SK-MEL-5 (cell line): ENCODE data around the gene VPREB3. TPM values are rescaled to one million over a fixed set of nuclear protein-coding genes. Genes with fewer than 3 reads are reported as not detected.
A peak's percentile ranks its signal among the peaks of the same experiment; 100 is the strongest.

Source experiments
- DNase-seq: peaks from one replicate; pipeline ENCODE4 v3.0.0-alpha.2; 2016; ENCODE audit warnings: low read depth, low spot score
- in situ Hi-C: cut with HindIII; loops from 2 replicates; pipeline ENCODE4 v1.10.0; 2016; ENCODE audit warnings: low sequenced_read_pairs, high pct_unique_total_duplicates, low pct_unique_long_range_greater_than_20kb
- total RNA-seq: library from RNA; depleted of rRNA; stranded (reverse); fragments of >200 nt; shearing (Covaris generic); gene quantifications from 2 replicates; pipeline ENCODE4 v1.2.3, GENCODE V29; 2014

The VPREB3 gene
- total RNA-seq, 1 experiment from 2014 or later = not detected

DNA sequence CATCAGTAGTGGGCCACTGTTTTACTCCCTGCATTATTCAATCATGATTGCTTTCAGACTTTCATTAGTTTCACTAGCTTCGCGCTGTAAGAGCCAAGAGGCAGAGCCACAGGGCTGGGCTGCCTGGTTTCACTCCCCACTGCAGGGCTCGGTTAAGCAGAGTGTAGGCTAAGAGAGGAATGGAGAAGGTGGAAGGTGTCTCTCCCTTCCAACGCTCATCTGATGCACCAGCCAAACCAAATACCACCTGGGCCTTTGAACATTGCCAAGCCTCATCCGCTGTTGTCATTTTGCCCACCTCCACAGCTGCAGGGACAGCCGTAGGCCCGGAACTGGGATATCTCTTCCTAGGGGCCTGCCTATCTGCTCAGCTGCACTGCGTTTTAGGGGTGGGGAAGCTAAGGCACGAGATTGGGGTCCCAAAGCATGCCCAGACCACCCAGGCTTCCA, 32.1 kb upstream of the VPREB3 start:
- in situ Hi-C loops = no loop called here
- DNase-seq = no peak

DNA sequence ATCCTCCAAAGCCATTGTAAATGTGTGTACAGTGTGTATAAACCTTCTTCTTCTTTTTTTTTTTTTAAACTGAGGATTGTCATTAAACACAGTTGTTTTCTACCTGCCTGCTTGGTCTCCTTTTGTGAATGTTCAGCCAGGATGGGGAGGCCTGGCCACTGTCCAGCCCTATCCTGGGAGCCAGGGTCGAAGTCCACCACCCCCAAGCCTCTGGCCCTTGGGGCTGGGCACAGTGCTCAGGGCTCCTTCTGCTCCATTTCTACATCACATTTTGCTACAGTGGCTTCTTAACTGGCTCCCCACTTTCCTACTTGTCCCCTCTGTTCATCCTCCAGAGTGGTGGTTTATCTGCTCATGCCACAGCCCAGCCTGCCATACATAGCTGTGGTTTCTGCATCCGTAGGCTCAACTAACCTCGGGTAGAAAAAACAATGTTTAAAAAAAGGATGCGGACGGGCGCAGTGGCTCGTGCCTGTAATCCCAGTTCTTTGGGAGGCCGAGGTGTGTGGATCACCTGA, 30.0 kb upstream of the VPREB3 start:
- no peak for DNase-seq
- in situ Hi-C loops = no loop called here

DNA sequence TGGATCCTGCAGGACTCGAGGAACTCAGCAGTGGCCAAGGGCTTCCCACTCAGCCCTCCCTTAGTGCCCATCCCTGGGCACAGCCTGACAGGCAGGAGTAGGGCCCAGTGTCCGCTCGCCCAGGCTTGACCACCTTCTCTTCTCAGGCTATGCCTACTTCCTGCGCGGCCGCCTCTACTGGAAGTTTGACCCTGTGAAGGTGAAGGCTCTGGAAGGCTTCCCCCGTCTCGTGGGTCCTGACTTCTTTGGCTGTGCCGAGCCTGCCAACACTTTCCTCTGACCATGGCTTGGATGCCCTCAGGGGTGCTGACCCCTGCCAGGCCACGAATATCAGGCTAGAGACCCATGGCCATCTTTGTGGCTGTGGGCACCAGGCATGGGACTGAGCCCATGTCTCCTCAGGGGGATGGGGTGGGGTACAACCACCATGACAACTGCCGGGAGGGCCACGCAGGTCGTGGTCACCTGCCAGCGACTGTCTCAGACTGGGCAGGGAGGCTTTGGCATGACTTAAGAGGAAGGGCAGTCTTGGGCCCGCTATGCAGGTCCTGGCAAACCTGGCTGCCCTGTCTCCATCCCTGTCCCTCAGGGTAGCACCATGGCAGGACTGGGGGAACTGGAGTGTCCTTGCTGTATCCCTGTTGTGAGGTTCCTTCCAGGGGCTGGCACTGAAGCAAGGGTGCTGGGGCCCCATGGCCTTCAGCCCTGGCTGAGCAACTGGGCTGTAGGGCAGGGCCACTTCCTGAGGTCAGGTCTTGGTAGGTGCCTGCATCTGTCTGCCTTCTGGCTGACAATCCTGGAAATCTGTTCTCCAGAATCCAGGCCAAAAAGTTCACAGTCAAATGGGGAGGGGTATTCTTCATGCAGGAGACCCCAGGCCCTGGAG, 29.3 kb upstream of the VPREB3 start:
- DNase-seq = no peak
- in situ Hi-C loops = no loop called here

GRCh38 chr22:23782703-23783102, 28.5 kb upstream of the VPREB3 start:
- DNase-seq = no peak
- in situ Hi-C loops = no loop called here

DNA sequence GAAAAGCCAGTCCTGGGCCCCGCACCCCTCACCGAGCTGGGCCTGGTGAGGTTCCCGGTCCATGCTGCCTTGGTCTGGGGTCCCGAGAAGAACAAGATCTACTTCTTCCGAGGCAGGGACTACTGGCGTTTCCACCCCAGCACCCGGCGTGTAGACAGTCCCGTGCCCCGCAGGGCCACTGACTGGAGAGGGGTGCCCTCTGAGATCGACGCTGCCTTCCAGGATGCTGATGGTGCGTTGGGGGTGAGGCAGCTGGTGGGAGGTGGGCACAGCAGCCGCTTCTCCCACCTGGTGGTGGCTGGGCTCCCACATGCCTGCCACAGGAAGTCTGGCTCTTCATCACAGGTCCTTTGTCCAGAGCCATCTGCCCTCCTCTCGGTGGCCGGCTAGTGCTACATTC, 28.0 kb upstream of the VPREB3 start:
- no peak for DNase-seq
- in situ Hi-C loops = no loop called here

DNA sequence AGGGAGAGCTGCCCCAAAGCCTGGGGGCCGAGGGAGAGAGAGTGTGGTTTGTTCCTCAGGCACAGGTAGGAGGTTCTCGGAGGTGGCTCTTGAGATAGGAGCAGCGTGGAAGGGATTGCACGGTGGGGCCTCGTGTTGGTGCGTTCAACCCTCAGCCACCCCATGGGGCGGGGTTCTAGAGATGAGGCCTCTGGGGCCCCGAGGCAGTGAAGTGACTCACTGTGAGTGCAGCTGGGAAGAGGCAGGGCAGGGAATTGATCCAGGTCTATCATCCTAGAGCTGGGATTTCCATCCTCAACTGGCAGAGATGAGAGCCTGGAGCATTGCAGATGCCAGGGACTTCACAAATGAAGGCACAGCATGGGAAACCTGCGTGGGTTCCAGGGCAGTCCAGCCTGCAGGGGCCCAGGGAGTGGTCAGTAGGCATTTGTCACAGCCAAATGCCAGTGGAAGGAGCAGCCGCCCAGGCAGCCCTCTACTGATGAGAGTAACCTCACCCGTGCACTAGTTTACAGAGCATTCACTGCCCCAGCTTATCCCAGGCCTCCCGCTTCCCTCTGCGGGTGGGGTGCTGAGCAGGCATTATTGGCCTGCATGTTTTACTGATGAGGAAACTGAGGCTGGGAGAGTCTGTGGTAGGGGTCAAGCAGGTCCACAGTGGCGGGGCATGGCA, 27.4 kb upstream of the VPREB3 start:
- DNase-seq = no peak
- in situ Hi-C loops = no loop called here

DNA sequence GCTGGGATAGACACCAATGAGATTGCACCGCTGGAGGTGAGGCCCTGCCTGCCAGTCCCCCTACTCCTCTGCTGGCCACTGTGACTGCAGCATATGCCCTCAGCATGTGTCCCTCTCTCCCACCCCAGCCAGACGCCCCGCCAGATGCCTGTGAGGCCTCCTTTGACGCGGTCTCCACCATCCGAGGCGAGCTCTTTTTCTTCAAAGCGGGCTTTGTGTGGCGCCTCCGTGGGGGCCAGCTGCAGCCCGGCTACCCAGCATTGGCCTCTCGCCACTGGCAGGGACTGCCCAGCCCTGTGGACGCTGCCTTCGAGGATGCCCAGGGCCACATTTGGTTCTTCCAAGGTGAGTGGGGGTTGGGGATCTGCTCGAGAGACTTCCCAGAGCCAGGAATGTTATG, 26.8 kb upstream of the VPREB3 start:
- DNase-seq = no peak
- in situ Hi-C loops = no loop called here

DNA sequence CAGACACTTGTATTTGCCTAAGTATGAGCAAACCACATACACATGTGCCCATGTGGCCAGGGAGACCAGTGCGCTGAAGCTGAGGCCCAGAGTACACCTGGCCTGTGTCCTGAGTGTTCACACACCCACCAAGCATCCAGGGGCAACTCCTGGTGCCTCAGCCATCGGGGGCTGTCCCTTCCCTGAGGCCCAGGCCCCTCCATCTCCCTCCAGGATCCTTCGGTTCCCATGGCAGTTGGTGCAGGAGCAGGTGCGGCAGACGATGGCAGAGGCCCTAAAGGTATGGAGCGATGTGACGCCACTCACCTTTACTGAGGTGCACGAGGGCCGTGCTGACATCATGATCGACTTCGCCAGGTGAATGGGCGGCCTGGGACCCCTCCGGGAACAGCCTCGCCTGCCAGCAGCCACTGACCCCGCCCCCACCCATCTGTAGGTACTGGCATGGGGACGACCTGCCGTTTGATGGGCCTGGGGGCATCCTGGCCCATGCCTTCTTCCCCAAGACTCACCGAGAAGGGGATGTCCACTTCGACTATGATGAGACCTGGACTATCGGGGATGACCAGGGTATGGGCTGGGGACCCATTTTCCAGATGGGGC, 26.0 kb upstream of the VPREB3 start:
- no peak for DNase-seq
- in situ Hi-C loops = no loop called here

DNA sequence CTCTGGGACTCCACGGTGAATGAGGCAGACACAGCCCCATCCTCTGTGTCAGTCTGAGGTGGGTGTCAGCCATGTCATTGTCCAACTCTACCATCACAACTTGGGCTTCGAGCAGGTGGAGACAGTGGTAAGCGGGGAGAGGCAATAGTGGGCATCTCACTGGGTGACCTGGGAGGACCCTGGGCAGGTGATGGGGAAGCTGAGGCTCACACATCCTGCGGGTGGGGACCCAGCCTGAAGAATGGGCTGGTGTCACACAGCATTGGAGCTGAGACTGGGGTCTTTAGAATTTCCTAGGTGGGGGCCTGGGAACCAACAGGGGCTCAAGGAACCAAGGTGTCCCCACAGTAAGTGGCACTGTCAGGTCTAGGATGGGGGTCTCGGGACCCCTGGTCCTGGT, 25.5 kb upstream of the VPREB3 start:
- in situ Hi-C loops = no loop called here
- DNase-seq = no peak

- no peak for DNase-seq
Observed at GRCh38 chr22:23779083-23779482, 24.9 kb upstream of the VPREB3 start.

GRCh38 chr22:23778577-23778900, 24.3 kb upstream of the VPREB3 start:
- no peak for DNase-seq
- in situ Hi-C loops = no loop called here

More at GRCh38 chr22:23779083-23779482, 24.9 kb upstream of the VPREB3 start:
- in situ Hi-C loops = no loop called here

DNA sequence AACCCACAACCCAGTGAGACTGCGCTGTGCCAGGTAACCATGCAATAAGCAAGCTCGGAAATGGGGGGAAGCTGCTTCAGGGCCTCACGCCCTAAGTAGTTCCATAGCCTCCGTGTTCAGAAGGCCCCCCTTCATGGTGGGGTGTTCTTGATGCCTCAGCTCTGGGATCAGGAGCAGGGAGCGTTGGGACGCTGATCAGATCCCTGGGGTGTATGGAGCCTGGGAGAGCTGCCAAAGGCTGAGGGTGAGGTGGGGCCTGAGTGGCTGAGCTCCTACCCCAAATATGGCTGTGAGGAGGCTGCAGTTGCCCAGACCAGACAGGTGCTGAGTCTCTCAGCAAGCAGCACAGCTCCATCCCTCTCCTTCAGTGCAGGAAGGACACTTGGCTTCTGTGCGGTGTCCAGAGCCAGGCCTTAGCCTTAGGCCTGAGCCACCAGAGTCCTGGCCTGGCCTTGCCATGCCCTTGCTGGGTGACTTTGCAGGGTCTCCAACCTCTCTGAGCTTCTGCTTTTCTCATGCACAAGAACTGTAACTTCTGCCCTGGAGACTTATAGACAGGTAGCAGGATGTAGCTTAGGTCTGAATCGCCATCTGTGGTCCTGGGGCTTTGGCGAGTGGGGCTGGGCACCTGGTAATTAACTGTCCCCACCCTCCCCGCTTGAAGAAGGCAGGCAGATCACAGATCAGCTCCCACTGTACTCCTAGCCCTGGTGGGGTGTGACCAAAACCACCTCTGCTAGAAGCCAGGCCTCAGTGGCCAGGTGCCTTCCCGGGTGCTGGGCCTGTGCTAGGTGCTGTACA, 23.8 kb upstream of the VPREB3 start:
- in situ Hi-C loops = no loop called here
- DNase-seq = no peak

DNA sequence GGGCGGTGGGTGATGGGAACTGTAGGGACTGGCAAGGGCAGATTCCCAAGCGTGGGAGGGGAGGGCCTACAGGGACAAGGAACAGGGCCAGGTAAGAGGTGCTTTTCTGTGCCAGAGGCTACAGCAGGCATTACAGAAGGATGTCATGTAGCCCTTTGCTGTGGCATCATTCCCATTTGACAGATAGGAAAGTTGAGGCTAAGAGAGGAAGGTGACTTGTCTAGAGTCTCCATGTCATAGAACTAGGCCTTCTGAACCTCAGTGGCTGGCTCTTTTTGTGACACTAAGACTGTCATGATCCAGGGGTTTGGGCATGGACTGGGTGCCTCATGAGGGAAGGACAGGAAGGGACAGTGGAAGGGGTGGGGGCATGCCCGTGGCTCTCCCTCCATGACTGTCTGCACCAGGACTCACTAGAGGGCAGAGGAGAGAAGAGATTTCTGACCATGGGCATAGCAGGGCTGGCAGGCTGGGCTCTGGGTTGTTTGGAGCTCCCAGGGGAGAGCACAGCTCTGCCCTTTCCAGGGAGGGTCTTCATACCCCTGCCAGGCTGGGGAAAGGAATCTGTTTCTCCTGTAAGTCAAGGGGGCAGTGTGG, 21.7 kb upstream of the VPREB3 start:
- in situ Hi-C loops = no loop called here
- peak; percentile 40 for DNase-seq

DNA sequence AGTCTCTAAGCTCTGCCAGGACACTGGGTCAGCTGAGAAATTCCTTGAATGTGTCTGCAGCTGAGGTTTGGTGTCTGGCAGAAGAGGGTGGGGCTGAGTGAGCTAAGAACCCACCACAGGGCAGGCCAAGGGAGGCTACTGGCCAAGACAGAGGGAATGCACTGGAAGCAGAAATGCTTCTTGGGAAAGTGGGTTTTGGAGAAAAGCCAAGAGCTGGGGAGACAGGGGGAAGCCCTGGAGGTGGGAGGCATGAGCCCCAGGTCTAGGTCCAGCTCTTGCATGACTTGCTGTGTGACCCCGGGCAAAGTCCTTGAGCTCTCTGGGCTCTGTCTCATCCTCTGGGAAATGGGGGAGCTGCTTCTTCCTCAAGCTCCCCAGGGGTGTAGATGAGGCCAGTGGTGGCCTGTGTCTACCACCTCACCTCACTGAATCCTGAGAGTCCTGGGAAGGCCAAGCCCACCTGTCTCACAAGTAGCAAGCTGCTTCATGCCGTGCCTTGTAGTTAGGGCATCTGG, 20.8 kb upstream of the VPREB3 start:
- DNase-seq = no peak
- in situ Hi-C loops = no loop called here

DNA sequence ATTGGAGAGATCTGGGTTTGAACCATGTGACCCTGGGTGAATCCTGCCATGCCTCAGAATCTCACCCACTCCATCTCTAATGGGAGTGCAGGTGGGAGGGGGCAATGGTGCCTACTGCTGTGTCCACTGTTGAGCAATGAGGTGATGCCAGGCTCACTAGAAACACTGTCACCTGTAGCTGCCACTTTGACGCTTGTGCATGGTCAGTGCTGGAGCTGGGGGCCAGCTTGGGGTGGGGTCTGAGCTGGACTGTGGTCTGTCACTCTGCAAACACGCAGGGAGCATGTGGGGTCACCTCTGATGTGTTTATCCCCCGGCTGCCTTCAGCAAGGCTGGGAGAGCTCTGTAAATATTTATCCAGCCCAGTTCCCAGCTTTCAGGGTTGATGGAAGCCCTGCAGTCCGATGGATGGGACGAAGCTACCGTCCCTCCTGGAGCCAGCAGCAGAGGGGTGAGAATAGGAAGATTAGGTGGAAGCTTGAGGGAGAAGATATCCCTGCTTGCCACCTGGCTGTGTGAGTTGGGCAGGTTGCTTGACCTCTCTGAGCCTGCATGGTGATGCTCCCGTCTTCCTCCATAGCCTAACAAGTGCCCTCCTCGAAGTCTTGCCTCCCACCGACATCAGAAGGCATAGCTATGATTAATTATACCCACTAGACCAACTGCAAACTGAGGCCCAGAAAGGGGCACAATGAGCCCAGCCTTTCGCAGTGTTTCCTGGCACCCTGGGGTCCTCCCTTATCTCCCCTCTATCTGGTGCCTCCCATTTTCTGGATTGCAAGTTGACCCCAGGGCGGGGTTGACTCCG, 20.1 kb upstream of the VPREB3 start:
- DNase-seq = no peak
- in situ Hi-C loops = no loop called here

GRCh38 chr22:23773483-23774113, 19.4 kb upstream of the VPREB3 start:
- DNase-seq = no peak
- in situ Hi-C loops = no loop called here
